ENCODE data around the gene LINC01488.

GRCh38 chr11:69439651-69440464 is 41.6 kb upstream of the LINC01488 start:
- no peak for TF ChIP-seq POLR2A (IDR thresholded peaks at IDR 0.05; ENCODE audit: low read length)
- no peak for TF ChIP-seq GATA1 (IDR thresholded peaks at IDR 0.05; ENCODE audit: low read depth, low read length)

Data from erythroblast (primary cell).